ENCODE data around the gene GPR146.
"Not testable (repeated sequence)": the region's sequence is repeated elsewhere in the genome, so short reads cannot be mapped to it uniquely, and the experiment has no call there.

DNA sequence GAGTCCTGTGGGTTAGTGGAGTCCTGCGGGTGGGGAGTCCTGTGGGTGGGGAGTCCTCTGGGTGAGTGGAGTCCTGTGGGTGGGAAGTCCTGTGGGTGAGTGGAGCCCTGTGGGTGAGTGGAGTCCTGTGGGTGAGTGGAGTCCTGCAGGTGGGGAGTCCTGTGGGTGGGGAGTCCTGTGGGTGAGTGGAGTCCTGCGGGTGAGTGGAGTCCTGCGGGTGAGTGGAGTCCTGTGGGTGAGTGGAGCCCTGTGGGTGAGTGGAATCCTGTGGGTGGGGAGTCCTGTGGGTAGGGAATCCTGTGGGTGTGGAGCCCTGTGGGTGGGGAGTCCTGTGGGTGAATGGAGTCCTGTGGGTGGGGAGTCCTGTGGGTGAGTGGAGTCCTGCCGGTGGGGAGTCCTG is 42.3 kb upstream of the GPR146 start:
- TF ChIP-seq, protein P1, sequence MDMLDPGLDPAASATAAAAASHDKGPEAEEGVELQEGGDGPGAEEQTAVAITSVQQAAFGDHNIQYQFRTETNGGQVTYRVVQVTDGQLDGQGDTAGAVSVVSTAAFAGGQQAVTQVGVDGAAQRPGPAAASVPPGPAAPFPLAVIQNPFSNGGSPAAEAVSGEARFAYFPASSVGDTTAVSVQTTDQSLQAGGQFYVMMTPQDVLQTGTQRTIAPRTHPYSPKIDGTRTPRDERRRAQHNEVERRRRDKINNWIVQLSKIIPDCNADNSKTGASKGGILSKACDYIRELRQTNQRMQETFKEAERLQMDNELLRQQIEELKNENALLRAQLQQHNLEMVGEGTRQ (IDR thresholded peaks at IDR 0.05; ENCODE audit: low read depth, low read length) = not testable (repeated sequence)
- not testable (repeated sequence) for TF ChIP-seq RAD21 (IDR thresholded peaks at IDR 0.05; ENCODE audit: low read length); POLR2A (IDR thresholded peaks at IDR 0.05; ENCODE audit: low read depth, low read length); RFX5 (IDR thresholded peaks at IDR 0.05; ENCODE audit: low read depth, low read length); RCOR1 (IDR thresholded peaks at IDR 0.05; ENCODE audit: insufficient replicate concordance, low read length); FOS (IDR thresholded peaks at IDR 0.05; ENCODE audit: low read depth, low read length); MXI1 (IDR thresholded peaks at IDR 0.05; ENCODE audit: borderline replicate concordance, low read depth, low read length); NFE2L2 (IDR thresholded peaks at IDR 0.05; ENCODE audit: low read depth, low read length); CHD1 (IDR thresholded peaks at IDR 0.05; ENCODE audit: low read depth, low read length)
- TF ChIP-seq, protein P2, sequence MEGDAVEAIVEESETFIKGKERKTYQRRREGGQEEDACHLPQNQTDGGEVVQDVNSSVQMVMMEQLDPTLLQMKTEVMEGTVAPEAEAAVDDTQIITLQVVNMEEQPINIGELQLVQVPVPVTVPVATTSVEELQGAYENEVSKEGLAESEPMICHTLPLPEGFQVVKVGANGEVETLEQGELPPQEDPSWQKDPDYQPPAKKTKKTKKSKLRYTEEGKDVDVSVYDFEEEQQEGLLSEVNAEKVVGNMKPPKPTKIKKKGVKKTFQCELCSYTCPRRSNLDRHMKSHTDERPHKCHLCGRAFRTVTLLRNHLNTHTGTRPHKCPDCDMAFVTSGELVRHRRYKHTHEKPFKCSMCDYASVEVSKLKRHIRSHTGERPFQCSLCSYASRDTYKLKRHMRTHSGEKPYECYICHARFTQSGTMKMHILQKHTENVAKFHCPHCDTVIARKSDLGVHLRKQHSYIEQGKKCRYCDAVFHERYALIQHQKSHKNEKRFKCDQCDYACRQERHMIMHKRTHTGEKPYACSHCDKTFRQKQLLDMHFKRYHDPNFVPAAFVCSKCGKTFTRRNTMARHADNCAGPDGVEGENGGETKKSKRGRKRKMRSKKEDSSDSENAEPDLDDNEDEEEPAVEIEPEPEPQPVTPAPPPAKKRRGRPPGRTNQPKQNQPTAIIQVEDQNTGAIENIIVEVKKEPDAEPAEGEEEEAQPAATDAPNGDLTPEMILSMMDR (conservative IDR thresholded peaks at IDR 0.05; ENCODE audit: low read depth, low read length) = not testable (repeated sequence)
- TF ChIP-seq, protein P3, sequence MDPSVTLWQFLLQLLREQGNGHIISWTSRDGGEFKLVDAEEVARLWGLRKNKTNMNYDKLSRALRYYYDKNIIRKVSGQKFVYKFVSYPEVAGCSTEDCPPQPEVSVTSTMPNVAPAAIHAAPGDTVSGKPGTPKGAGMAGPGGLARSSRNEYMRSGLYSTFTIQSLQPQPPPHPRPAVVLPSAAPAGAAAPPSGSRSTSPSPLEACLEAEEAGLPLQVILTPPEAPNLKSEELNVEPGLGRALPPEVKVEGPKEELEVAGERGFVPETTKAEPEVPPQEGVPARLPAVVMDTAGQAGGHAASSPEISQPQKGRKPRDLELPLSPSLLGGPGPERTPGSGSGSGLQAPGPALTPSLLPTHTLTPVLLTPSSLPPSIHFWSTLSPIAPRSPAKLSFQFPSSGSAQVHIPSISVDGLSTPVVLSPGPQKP (IDR thresholded peaks at IDR 0.05; ENCODE audit: borderline replicate concordance, low read depth, low read length) = not testable (repeated sequence)
